ENCODE data around the gene CSF2RB. TPM values are rescaled to one million over a fixed set of nuclear protein-coding genes. Genes with fewer than 3 reads are reported as not detected.

CSF2RB gene
- total and polyA plus RNA-seq, 10 of the 15 experiments (the other 5 are each of a cell fraction or from before 2014, with no cell fraction given) = 0.82 to 12.5 (median 5.4) TPM

DNA sequence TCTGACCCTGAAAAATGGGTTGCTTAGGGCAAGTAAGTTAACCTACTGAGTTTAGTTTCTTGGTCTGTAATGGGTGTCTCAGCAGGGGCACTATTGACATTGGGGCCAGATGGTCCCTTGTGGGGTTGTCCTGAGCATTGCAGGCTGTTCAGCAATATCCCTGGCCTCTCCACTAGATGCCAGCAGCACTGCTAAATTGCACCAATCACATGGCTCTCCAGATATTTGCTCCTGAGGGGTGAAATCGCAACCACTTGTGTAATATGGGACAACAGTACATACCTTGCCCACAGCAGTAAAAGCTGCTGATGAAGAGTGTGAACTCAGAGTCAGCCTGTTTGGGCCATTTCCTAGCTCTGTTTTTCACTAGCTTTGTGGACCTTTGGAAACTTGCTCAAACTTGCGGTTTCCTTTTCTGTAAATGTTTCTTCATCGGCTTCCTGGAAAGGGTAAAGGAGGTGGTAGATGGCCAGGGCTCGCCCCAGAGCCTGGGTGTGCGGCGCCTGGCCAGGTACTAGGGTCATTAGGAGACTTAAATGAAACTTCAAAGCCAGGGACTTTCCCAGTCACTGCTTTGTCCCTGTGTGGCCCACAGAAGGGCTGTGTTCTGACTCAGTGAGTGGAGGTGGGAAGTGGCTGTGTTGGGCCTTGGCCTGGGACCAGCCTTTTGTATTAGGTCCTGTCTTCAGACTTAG lies 39.7 kb upstream of the CSF2RB start (continued):
- TF ChIP-seq NR2C1 (IDR thresholded peaks at IDR 0.05) (no peak), YY1 (IDR thresholded peaks at IDR 0.05; ENCODE audit: low read depth, low read length) (peak; percentile 45; the same call in 1 of the 2 replicates), CREB1 (IDR thresholded peaks at IDR 0.05; ENCODE audit: low read depth) (no peak), FOS (IDR thresholded peaks at IDR 0.05; ENCODE audit: borderline replicate concordance, extremely low read depth, insufficient read length) (no peak), SMARCA5 (IDR thresholded peaks at IDR 0.05) (peak; percentile 52; the same call in 1 of the 2 replicates), BCL11A (IDR thresholded peaks at IDR 0.05; ENCODE audit: low read depth, low read length) (peak; percentile 85), CHD1 (IDR thresholded peaks at IDR 0.05; ENCODE audit: low read depth, low read length) (no peak), ZNF384 (IDR thresholded peaks at IDR 0.05; ENCODE audit: borderline replicate concordance, low read depth, low read length) (no peak), JUND (IDR thresholded peaks at IDR 0.05; ENCODE audit: low read depth, low read length) (peak; percentile 42; the same call in 1 of the 2 replicates), CBX5 (IDR thresholded peaks at IDR 0.05; ENCODE audit: low read depth) (0 out of 2 replicates have a peak, but pooled peaks have one; percentile 57), SREBF2 (IDR thresholded peaks at IDR 0.05; ENCODE audit: low read length) (no peak), POLR2AphosphoS2 (IDR thresholded peaks at IDR 0.05; ENCODE audit: low read depth, low read length) (no peak), CBX3 (IDR thresholded peaks at IDR 0.05; ENCODE audit: borderline replicate concordance, low read depth) (no peak), WRNIP1 (IDR thresholded peaks at IDR 0.05; ENCODE audit: borderline replicate concordance, low read depth, low read length) (no peak), ZZZ3 (IDR thresholded peaks at IDR 0.05; ENCODE audit: control insufficient read depth, insufficient read length, low read depth) (no peak), EGR1 (IDR thresholded peaks at IDR 0.05; ENCODE audit: borderline replicate concordance in 1 of 2, low read depth in 2 of 2, low read length in 2 of 2) (no peak), HCFC1 (IDR thresholded peaks at IDR 0.05; ENCODE audit: low read length) (no peak), NKRF (conservative IDR thresholded peaks at IDR 0.05) (no peak), BACH1 (IDR thresholded peaks at IDR 0.05; ENCODE audit: borderline replicate concordance) (no peak), STAT3 (IDR thresholded peaks at IDR 0.05; ENCODE audit: low read depth, low read length) (no peak), RBBP5 (conservative IDR thresholded peaks at IDR 0.05) (no peak)
- TF ChIP-seq, protein P1, sequence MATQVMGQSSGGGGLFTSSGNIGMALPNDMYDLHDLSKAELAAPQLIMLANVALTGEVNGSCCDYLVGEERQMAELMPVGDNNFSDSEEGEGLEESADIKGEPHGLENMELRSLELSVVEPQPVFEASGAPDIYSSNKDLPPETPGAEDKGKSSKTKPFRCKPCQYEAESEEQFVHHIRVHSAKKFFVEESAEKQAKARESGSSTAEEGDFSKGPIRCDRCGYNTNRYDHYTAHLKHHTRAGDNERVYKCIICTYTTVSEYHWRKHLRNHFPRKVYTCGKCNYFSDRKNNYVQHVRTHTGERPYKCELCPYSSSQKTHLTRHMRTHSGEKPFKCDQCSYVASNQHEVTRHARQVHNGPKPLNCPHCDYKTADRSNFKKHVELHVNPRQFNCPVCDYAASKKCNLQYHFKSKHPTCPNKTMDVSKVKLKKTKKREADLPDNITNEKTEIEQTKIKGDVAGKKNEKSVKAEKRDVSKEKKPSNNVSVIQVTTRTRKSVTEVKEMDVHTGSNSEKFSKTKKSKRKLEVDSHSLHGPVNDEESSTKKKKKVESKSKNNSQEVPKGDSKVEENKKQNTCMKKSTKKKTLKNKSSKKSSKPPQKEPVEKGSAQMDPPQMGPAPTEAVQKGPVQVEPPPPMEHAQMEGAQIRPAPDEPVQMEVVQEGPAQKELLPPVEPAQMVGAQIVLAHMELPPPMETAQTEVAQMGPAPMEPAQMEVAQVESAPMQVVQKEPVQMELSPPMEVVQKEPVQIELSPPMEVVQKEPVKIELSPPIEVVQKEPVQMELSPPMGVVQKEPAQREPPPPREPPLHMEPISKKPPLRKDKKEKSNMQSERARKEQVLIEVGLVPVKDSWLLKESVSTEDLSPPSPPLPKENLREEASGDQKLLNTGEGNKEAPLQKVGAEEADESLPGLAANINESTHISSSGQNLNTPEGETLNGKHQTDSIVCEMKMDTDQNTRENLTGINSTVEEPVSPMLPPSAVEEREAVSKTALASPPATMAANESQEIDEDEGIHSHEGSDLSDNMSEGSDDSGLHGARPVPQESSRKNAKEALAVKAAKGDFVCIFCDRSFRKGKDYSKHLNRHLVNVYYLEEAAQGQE (IDR thresholded peaks at IDR 0.05; ENCODE audit: low read depth, low read length) = no peak
- TF ChIP-seq, protein P2, sequence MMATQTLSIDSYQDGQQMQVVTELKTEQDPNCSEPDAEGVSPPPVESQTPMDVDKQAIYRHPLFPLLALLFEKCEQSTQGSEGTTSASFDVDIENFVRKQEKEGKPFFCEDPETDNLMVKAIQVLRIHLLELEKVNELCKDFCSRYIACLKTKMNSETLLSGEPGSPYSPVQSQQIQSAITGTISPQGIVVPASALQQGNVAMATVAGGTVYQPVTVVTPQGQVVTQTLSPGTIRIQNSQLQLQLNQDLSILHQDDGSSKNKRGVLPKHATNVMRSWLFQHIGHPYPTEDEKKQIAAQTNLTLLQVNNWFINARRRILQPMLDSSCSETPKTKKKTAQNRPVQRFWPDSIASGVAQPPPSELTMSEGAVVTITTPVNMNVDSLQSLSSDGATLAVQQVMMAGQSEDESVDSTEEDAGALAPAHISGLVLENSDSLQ (IDR thresholded peaks at IDR 0.05) = no peak
- TF ChIP-seq, protein P3, sequence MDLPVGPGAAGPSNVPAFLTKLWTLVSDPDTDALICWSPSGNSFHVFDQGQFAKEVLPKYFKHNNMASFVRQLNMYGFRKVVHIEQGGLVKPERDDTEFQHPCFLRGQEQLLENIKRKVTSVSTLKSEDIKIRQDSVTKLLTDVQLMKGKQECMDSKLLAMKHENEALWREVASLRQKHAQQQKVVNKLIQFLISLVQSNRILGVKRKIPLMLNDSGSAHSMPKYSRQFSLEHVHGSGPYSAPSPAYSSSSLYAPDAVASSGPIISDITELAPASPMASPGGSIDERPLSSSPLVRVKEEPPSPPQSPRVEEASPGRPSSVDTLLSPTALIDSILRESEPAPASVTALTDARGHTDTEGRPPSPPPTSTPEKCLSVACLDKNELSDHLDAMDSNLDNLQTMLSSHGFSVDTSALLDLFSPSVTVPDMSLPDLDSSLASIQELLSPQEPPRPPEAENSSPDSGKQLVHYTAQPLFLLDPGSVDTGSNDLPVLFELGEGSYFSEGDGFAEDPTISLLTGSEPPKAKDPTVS (IDR thresholded peaks at IDR 0.05; ENCODE audit: low read depth, low read length) = no peak

All from GM12878 (cell line).